HEK293 (cell line): ENCODE measurements around the gene TNFRSF18.

Source experiments
- HOXA7 ChIP-seq: sonication (generic); formaldehyde crosslinking; IDR thresholded peaks from 2 replicates; pipeline ENCODE4 v1.8.1; 2022; ENCODE audit warnings: missing genetic modification reagents, borderline replicate concordance
- ZNF175 ChIP-seq: fragments of 450-650 bp; formaldehyde crosslinking; IDR thresholded peaks from 2 replicates; pipeline ENCODE4 v1.5.1; 2016; ENCODE audit warnings: missing biosample characterization, missing genetic modification characterization

DNA sequence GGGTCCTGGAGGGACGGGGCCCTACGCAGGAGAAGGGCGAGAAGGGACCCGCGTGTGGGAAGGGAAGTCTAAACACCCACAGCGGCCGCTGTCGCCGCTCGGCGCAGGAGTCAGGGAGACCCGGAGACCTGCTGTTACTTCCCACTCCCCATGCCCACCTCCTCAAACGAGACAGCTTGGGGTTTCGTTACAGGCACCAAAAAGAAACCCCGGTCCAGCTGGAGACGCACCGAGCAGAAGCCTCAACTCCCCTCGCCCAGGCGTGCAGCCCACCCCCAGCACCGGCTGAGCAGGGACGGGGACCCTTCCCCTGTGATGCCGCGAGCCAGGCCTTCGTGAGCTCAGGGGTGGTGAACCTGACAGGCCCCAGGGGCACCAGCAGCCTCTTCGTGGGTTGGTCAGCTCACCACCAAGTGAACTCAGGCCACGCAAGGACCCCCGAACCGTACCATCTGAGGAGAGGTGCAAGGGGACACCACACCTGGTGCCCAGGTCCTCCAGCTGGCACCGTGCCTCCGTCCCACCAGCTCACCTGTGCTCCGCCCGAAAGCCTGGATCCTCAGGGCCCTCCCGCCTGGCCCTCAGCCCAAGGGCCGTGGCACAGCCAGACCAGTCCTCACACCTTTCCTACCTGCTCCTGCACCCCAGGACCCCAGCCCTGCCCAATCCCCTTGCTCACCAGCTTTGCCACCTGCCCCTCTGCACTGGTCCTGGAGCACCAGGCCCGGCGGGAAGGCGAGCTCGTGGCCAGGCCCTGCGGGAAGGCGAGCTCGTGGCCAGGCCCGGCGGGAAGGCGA is 20.4 kb upstream of the TNFRSF18 start:
- TF ChIP-seq HOXA7 (CRISPR knock-in tag) (no peak), ZNF175 (tag by site-specific recombination) (no peak)
